ENCODE data around the gene DNAAF6. TPM values are rescaled to one million over a fixed set of nuclear protein-coding genes. Genes with fewer than 3 reads are reported as not detected.
A peak's percentile ranks its signal among the peaks of the same experiment; 100 is the strongest.

Gene DNAAF6
- total RNA-seq, 1 donor from 2014 or later = not detected

- no peaks in the 10 kb centered on the region for H3K9me3 Mint-ChIP-seq (ENCODE audit: unreplicated experiment)
- H3K27ac ChIP-seq (ENCODE audit: low read depth, low read length) = no peak overlapping the region
- TF ChIP-seq EZH2 (IDR thresholded peaks at IDR 0.05; ENCODE audit: insufficient read depth, low read length) = no peak
- TF ChIP-seq CTCF (IDR thresholded peaks at IDR 0.05; ENCODE audit: insufficient read depth, low read depth, low read length) = no peak
- no peaks in the 10 kb centered on the region for H3K4me1 ChIP-seq (ENCODE audit: insufficient read depth, low read length)
- no peaks in the 10 kb centered on the region for H3K27me3 Mint-ChIP-seq (ENCODE audit: low read depth, unreplicated experiment)
- no peaks in the 10 kb centered on the region for H3K36me3 ChIP-seq (ENCODE audit: insufficient read depth, low read length)
- DNase-seq (ENCODE audit: low read depth) (no peak), FAIRE-seq (peak; percentile 81)
- no peak overlapping the region for H3K9ac ChIP-seq (ENCODE audit: low read length)
- H3K79me2 ChIP-seq (ENCODE audit: insufficient read depth, low read length) = no peaks in the 10 kb centered on the region
- H3K4me2 ChIP-seq (ENCODE audit: low read length) = no peak overlapping the region
- H3K4me3 Mint-ChIP-seq (ENCODE audit: unreplicated experiment) = no peak overlapping the region
- H4K20me1 ChIP-seq (ENCODE audit: insufficient read depth, low read length) = no peaks in the 10 kb centered on the region
- H3K36me3 Mint-ChIP-seq (ENCODE audit: low read depth, unreplicated experiment) = no peaks in the 10 kb centered on the region
- no peak overlapping the region for H3K4me3 ChIP-seq (ENCODE audit: insufficient read depth, low read depth, low read length)
- H2AFZ ChIP-seq (ENCODE audit: low read depth, low read length) = no peak overlapping the region
- H3K4me1 Mint-ChIP-seq (ENCODE audit: low read depth, unreplicated experiment) = no peaks in the 10 kb centered on the region
- H3K27ac Mint-ChIP-seq (ENCODE audit: unreplicated experiment) = no peak overlapping the region
- H3K9me3 ChIP-seq (ENCODE audit: insufficient read depth, low read depth, low read length) = no peaks in the 10 kb centered on the region
- no peaks in the 10 kb centered on the region for H3K27me3 ChIP-seq (ENCODE audit: insufficient read depth, low read length)
Measured at GRCh38 chrX:107199491-107199890, 6.9 kb upstream of the DNAAF6 start.

- no peaks in the 10 kb centered on the region for H3K4me1 ChIP-seq (ENCODE audit: insufficient read depth, low read length)
- Mint-ChIP-seq H3K36me3 (ENCODE audit: low read depth, unreplicated experiment) (no peaks in the 10 kb centered on the region), H3K9me3 (ENCODE audit: unreplicated experiment) (no peaks in the 10 kb centered on the region), H3K4me3 (ENCODE audit: unreplicated experiment) (no peak overlapping the region), H3K4me1 (ENCODE audit: low read depth, unreplicated experiment) (no peaks in the 10 kb centered on the region), H3K27me3 (ENCODE audit: low read depth, unreplicated experiment) (no peaks in the 10 kb centered on the region), H3K27ac (ENCODE audit: unreplicated experiment) (no peak overlapping the region)
- no peaks in the 10 kb centered on the region for H3K36me3 ChIP-seq (ENCODE audit: insufficient read depth, low read length)
- H2AFZ ChIP-seq (ENCODE audit: low read depth, low read length) = no peak overlapping the region
- DNase-seq (ENCODE audit: low read depth) (no peak), FAIRE-seq (peak; percentile 85)
- H3K9me3 ChIP-seq (ENCODE audit: insufficient read depth, low read depth, low read length) = no peaks in the 10 kb centered on the region
- no peaks in the 10 kb centered on the region for H3K79me2 ChIP-seq (ENCODE audit: insufficient read depth, low read length)
- no peak overlapping the region for H3K4me2 ChIP-seq (ENCODE audit: low read length)
- no peaks in the 10 kb centered on the region for H4K20me1 ChIP-seq (ENCODE audit: insufficient read depth, low read length)
- TF ChIP-seq CTCF (IDR thresholded peaks at IDR 0.05; ENCODE audit: insufficient read depth, low read depth, low read length) (no peak), EZH2 (IDR thresholded peaks at IDR 0.05; ENCODE audit: insufficient read depth, low read length) (no peak)
- H3K27ac ChIP-seq (ENCODE audit: low read depth, low read length) = no peak overlapping the region
- H3K27me3 ChIP-seq (ENCODE audit: insufficient read depth, low read length) = no peaks in the 10 kb centered on the region
- no peak overlapping the region for H3K4me3 ChIP-seq (ENCODE audit: insufficient read depth, low read depth, low read length)
- H3K9ac ChIP-seq (ENCODE audit: low read length) = no peak overlapping the region
Measured at GRCh38 chrX:107204068-107204605, 2.3 kb upstream of the DNAAF6 start.

- no peaks in the 10 kb centered on the region for H3K36me3 ChIP-seq (ENCODE audit: insufficient read depth, low read length)
- H3K27ac Mint-ChIP-seq (ENCODE audit: unreplicated experiment) = no peak overlapping the region
- no peaks in the 10 kb centered on the region for H3K4me1 Mint-ChIP-seq (ENCODE audit: low read depth, unreplicated experiment)
- no peak overlapping the region for H3K9ac ChIP-seq (ENCODE audit: low read length)
- no peaks in the 10 kb centered on the region for H3K27me3 Mint-ChIP-seq (ENCODE audit: low read depth, unreplicated experiment)
- H3K4me1 ChIP-seq (ENCODE audit: insufficient read depth, low read length) = no peaks in the 10 kb centered on the region
- TF ChIP-seq EZH2 (IDR thresholded peaks at IDR 0.05; ENCODE audit: insufficient read depth, low read length) (no peak), CTCF (IDR thresholded peaks at IDR 0.05; ENCODE audit: insufficient read depth, low read depth, low read length) (no peak)
- H3K27ac ChIP-seq (ENCODE audit: low read depth, low read length) = no peak overlapping the region
- H3K27me3 ChIP-seq (ENCODE audit: insufficient read depth, low read length) = no peaks in the 10 kb centered on the region
- H3K4me3 Mint-ChIP-seq (ENCODE audit: unreplicated experiment) = peak overlapping the region; percentile 89
- H3K9me3 ChIP-seq (ENCODE audit: insufficient read depth, low read depth, low read length) = no peaks in the 10 kb centered on the region
- H3K9me3 Mint-ChIP-seq (ENCODE audit: unreplicated experiment) = no peaks in the 10 kb centered on the region
- H3K79me2 ChIP-seq (ENCODE audit: insufficient read depth, low read length) = no peaks in the 10 kb centered on the region
- peak overlapping the region; percentile 89 for H3K4me2 ChIP-seq (ENCODE audit: low read length)
- DNase-seq (ENCODE audit: low read depth) (no peak), FAIRE-seq (no peak)
- no peaks in the 10 kb centered on the region for H3K36me3 Mint-ChIP-seq (ENCODE audit: low read depth, unreplicated experiment)
- H2AFZ ChIP-seq (ENCODE audit: low read depth, low read length) = peak overlapping the region; percentile 83
- H3K4me3 ChIP-seq (ENCODE audit: insufficient read depth, low read depth, low read length) = peak overlapping the region; percentile 61
- no peaks in the 10 kb centered on the region for H4K20me1 ChIP-seq (ENCODE audit: insufficient read depth, low read length)
Measured at GRCh38 chrX:107206697-107207065, 270 bp downstream of the DNAAF6 start.
